ENCODE results near the gene MAPK13.

Gene MAPK13

GRCh38 chr6:36141091-36141490 is 10.8 kb downstream of the MAPK13 start:
- no peak overlapping the region for H3K27ac ChIP-seq
- TF ChIP-seq, protein P1, sequence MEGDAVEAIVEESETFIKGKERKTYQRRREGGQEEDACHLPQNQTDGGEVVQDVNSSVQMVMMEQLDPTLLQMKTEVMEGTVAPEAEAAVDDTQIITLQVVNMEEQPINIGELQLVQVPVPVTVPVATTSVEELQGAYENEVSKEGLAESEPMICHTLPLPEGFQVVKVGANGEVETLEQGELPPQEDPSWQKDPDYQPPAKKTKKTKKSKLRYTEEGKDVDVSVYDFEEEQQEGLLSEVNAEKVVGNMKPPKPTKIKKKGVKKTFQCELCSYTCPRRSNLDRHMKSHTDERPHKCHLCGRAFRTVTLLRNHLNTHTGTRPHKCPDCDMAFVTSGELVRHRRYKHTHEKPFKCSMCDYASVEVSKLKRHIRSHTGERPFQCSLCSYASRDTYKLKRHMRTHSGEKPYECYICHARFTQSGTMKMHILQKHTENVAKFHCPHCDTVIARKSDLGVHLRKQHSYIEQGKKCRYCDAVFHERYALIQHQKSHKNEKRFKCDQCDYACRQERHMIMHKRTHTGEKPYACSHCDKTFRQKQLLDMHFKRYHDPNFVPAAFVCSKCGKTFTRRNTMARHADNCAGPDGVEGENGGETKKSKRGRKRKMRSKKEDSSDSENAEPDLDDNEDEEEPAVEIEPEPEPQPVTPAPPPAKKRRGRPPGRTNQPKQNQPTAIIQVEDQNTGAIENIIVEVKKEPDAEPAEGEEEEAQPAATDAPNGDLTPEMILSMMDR (conservative IDR thresholded peaks at IDR 0.05): no peak
- no peak for TF ChIP-seq ZFX (IDR thresholded peaks at IDR 0.05)

DNA sequence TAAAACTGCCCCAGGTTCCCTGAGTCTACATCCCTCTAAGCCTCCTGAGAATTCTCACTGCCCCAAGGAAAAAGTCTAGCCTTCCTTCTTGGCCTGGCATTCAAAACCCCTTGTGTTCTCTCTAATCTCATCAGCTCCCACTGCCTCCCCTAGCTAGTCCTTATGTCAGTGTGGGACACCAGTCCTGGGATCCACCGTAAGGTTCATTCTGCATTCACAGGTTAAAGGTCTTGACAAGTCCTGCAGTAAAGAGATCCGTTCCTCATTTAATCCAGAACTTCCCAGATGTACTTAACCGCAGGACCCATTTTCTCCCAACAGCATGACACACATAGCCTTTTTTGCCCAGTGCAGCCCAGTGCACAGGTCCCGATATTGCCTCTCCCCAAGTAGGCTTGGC is 11.6 kb downstream of the MAPK13 start:
- TF ChIP-seq, protein P1 (conservative IDR thresholded peaks at IDR 0.05): no peak
- H3K27ac ChIP-seq: no peak overlapping the region

GRCh38 chr6:36142971-36143838 is 12.9 kb downstream of the MAPK13 start:
- TF ChIP-seq, protein P1 (conservative IDR thresholded peaks at IDR 0.05): no peak
- no peak for TF ChIP-seq ZFX (IDR thresholded peaks at IDR 0.05)
- no peak overlapping the region for H3K27ac ChIP-seq

DNA sequence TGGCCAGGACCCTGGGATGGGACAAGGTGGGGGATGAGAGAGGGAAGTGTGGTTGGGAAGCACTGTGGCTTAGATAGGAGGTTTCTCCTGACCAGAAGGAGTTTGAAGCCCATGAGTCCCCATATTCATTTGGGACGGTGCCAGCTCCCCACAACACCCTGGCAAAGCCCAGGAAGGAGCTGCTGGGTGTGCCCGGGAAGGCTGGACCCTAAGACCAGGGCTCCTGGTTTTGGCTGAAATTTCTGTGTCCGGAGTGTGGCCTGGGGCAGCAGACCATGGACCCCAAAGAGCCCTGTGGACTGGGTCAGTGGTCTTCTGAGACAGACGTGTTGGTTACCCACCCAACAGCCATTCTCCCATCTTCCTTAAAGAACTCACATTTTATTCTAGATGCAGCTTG is 15.2 kb downstream of the MAPK13 start:
- no peak for TF ChIP-seq ZFX (IDR thresholded peaks at IDR 0.05)
- TF ChIP-seq, protein P1 (conservative IDR thresholded peaks at IDR 0.05): no peak
- H3K27ac ChIP-seq: no peak overlapping the region

GRCh38 chr6:36147294-36147693 is 17.0 kb downstream of the MAPK13 start:
- H3K27ac ChIP-seq: no peak overlapping the region
- TF ChIP-seq, protein P1 (conservative IDR thresholded peaks at IDR 0.05): no peak
- TF ChIP-seq ZFX (IDR thresholded peaks at IDR 0.05): no peak

DNA sequence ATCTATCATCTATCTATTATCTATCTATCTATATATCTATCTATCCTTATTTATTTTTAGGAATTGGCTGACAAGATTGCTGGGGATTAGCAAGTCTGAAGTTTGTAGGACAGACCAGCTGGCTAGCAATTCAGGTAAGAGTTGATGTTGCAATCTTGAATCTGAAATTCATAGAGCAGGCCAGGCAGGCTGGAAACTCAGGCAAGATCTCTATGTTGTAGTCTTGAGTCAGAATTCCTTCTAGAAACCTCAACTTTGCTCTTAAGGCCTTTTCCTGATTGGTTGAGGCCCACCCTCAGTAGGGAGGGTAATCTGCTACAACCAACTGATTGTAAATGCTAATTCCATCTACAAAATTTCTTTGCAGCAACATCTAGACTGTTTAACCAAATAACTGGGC is 19.2 kb downstream of the MAPK13 start:
- H3K27ac ChIP-seq: no peak overlapping the region
- TF ChIP-seq, protein P1 (conservative IDR thresholded peaks at IDR 0.05): no peak
- no peak for TF ChIP-seq ZFX (IDR thresholded peaks at IDR 0.05)

DNA sequence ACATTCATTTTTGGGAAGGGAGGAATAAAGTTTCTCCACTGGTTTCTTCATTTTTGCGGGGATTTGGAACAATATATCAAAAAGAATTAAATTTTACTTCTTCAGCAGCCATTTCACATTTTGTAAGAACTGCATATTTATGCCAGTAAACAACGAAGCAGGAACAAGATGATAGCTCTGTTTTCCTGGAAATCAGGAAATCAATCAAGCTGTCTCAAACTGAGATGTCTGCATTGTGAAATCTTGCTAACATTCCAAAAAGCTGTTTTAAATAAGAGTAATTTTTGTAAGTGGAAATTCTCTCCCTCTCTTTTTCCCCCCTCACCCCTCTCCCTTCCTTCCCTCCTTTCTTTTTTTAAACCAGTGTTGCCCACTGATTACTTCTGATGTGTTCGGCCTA is 20.0 kb downstream of the MAPK13 start:
- no peak for TF ChIP-seq ZFX (IDR thresholded peaks at IDR 0.05)
- TF ChIP-seq, protein P1 (conservative IDR thresholded peaks at IDR 0.05): no peak
- no peak overlapping the region for H3K27ac ChIP-seq

Measured in C4-2B (cell line).